Measurements from ENCODE around the gene PIEZO2.

Gene PIEZO2

DNA sequence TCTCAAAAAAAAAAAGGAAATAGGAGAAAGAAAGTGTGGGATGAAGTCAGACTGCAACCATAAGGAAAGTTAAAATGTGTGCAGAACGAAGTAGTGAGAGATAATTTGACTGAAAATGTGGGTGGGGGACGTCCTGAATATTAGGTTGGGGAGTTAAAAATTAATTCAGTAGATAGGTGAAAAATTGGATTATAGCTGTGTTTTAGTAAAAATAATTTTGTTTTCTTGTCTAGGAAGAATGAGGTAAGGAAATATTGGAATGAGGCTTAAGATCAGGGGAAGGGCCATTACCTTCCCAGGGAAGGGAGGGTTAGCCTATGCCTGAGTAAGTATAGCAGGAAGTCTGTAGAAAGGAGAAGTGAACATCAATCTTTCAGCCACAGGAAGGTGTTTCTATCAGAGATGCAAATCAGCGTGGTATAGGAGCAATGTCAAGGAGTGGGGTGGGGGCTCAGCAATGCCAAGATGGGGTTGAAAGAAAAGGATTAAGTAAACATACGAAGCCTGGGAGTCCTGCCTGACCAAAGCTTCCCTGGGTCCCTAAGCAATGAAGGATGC is 250.9 kb downstream of the PIEZO2 start:
- H3K27me3 ChIP-seq = no peaks in the 10 kb centered on the region
- no peak overlapping the region for H3K4me3 ChIP-seq (ENCODE audit: low read depth, low read length)
- H3K9me3 ChIP-seq = no peaks in the 10 kb centered on the region
- H3K36me3 ChIP-seq = no peaks in the 10 kb centered on the region
- DNase-seq = no peak
- H3K4me1 ChIP-seq = no peaks in the 10 kb centered on the region
- TF ChIP-seq, protein P1, sequence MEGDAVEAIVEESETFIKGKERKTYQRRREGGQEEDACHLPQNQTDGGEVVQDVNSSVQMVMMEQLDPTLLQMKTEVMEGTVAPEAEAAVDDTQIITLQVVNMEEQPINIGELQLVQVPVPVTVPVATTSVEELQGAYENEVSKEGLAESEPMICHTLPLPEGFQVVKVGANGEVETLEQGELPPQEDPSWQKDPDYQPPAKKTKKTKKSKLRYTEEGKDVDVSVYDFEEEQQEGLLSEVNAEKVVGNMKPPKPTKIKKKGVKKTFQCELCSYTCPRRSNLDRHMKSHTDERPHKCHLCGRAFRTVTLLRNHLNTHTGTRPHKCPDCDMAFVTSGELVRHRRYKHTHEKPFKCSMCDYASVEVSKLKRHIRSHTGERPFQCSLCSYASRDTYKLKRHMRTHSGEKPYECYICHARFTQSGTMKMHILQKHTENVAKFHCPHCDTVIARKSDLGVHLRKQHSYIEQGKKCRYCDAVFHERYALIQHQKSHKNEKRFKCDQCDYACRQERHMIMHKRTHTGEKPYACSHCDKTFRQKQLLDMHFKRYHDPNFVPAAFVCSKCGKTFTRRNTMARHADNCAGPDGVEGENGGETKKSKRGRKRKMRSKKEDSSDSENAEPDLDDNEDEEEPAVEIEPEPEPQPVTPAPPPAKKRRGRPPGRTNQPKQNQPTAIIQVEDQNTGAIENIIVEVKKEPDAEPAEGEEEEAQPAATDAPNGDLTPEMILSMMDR (IDR thresholded peaks at IDR 0.05; ENCODE audit: low read depth, low read length) = no peak

DNA sequence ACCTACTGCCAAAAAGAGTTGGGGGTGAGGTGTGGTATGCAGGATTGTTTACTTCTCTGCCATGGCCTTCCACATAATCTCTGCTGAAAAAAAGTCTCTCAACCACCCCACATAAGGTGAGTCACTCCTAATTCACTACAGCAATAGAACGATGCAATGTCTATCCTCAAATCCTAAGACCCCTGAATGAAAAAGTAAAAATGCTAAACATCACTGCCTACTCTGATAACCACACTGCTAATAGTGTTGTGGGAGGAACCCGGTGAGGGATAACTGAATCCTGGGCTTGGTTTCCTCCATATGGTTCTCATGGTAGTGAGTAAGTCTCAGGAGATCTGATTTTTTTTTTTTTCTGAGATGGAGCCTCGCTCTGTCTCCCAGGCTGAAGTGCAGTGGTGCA is 252.5 kb downstream of the PIEZO2 start:
- no peak overlapping the region for H3K4me3 ChIP-seq (ENCODE audit: low read depth, low read length)
- TF ChIP-seq, protein P1 (IDR thresholded peaks at IDR 0.05; ENCODE audit: low read depth, low read length) = no peak
- H3K4me1 ChIP-seq = no peaks in the 10 kb centered on the region
- no peak for DNase-seq
- H3K9me3 ChIP-seq = no peaks in the 10 kb centered on the region
- no peaks in the 10 kb centered on the region for H3K36me3 ChIP-seq
- H3K27me3 ChIP-seq = no peaks in the 10 kb centered on the region

DNA sequence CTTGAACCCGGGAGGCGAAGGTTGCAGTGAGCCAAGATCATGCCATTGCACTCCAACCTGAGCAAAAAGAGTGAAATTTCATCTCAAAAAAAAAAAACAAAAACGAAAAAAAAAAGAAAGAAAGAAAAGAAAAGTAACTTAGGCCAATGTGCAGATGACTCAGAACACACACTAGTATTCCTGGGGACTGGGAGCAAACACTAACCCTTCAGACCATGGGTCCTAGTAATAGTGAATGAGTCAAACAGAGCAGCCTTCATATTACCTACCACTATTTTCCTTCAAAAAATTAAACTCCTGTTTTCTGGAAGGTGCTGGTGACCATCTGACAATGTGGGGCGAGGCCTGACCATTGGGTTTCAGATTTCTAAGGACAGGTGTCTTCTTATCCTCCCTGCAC is 253.4 kb downstream of the PIEZO2 start:
- no peak overlapping the region for H3K4me3 ChIP-seq (ENCODE audit: low read depth, low read length)
- H3K4me1 ChIP-seq = no peaks in the 10 kb centered on the region
- H3K9me3 ChIP-seq = no peaks in the 10 kb centered on the region
- no peaks in the 10 kb centered on the region for H3K36me3 ChIP-seq
- no peak for DNase-seq
- H3K27me3 ChIP-seq = no peaks in the 10 kb centered on the region
- TF ChIP-seq, protein P1 (IDR thresholded peaks at IDR 0.05; ENCODE audit: low read depth, low read length) = no peak

DNA sequence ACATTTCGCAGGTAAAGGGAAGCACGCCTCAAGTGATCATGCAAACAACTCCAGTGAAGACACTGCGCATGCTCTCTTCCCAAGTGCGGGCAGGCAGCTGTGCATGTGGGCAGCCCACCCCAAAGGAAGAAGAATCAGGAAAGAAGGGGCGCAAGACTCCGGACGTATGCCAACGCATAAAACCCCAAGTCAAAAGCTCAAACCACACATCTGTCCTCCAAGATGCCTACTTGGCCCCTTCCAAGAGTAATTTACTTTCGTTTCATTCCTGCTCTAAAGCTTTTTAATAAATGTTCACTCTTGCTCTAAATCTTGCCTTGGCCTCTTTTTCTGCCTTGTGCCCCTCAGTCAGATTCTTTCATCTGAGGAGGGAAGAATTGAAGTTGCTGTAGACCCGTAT is 254.9 kb downstream of the PIEZO2 start:
- no peaks in the 10 kb centered on the region for H3K4me1 ChIP-seq
- DNase-seq = no peak
- no peak overlapping the region for H3K4me3 ChIP-seq (ENCODE audit: low read depth, low read length)
- TF ChIP-seq, protein P1 (IDR thresholded peaks at IDR 0.05; ENCODE audit: low read depth, low read length) = no peak
- no peaks in the 10 kb centered on the region for H3K36me3 ChIP-seq
- H3K9me3 ChIP-seq = no peaks in the 10 kb centered on the region
- H3K27me3 ChIP-seq = no peaks in the 10 kb centered on the region

DNA sequence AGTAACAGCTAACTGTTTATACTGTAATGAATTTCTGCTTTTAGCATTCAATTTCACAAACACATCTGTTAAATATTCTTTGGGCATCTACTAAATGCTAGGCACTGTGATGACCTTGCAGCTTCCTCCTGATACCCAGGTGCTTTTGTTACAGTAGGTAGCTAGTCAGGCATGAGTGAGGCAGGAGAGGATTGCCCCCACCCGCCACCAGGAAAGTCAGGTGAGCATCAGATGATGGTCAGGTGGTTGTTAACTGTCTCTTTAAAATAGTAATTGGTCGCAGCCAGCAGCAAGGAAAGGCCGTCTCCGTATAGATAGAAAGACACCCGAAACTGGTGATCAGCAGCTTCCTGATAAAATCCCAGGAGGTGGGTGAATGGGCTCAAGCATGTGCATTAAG is 255.6 kb downstream of the PIEZO2 start:
- Histone ChIP-seq H3K4me1 (no peaks in the 10 kb centered on the region), H3K27me3 (no peaks in the 10 kb centered on the region), H3K9me3 (no peaks in the 10 kb centered on the region), H3K4me3 (ENCODE audit: low read depth, low read length) (no peak overlapping the region), H3K36me3 (no peaks in the 10 kb centered on the region)
- DNase-seq = no peak
- TF ChIP-seq, protein P1 (IDR thresholded peaks at IDR 0.05; ENCODE audit: low read depth, low read length) = no peak

DNA sequence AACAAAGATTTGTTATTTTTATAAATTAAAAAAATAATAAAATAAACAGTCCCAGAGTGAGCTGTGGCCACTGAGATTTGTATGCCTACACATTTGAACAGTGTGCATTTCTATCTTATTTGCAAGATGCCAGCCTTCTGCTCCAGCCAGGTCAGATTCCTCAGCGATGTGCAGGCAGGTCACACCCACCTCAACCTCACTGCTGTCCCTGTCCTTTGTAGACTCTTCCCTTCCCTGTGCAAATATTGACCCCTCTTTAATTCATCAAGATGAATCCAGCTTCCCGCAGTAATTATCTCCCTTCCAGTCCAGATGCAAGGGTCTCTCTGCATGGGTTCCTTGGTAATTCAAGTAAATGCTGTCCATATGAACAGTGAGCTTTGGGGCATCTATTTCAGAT is 256.2 kb downstream of the PIEZO2 start:
- Histone ChIP-seq H3K4me3 (ENCODE audit: low read depth, low read length) (no peak overlapping the region), H3K9me3 (no peaks in the 10 kb centered on the region), H3K27me3 (no peaks in the 10 kb centered on the region), H3K36me3 (no peaks in the 10 kb centered on the region), H3K4me1 (no peaks in the 10 kb centered on the region)
- DNase-seq = no peak
- TF ChIP-seq, protein P1 (IDR thresholded peaks at IDR 0.05; ENCODE audit: low read depth, low read length) = no peak
